ENCODE data around the gene BLZF1.

GRCh38 chr1:169345511-169345910 lies 22.5 kb upstream of the BLZF1 start:
- TF ChIP-seq SMC3 (conservative IDR thresholded peaks at IDR 0.05; ENCODE audit: poor library complexity) (no peak), CTCF (IDR thresholded peaks at IDR 0.05; ENCODE audit: poor library complexity, severe bottlenecking) (no peak), POLR2AphosphoS5 (IDR thresholded peaks at IDR 0.05) (no peak)

Data from neural cell (in vitro differentiated cells).